ENCODE results near the gene KCNJ10.
"Not testable (repeated sequence)": the region's sequence is repeated elsewhere in the genome, so short reads cannot be mapped to it uniquely, and the experiment has no call there.

Gene KCNJ10

DNA sequence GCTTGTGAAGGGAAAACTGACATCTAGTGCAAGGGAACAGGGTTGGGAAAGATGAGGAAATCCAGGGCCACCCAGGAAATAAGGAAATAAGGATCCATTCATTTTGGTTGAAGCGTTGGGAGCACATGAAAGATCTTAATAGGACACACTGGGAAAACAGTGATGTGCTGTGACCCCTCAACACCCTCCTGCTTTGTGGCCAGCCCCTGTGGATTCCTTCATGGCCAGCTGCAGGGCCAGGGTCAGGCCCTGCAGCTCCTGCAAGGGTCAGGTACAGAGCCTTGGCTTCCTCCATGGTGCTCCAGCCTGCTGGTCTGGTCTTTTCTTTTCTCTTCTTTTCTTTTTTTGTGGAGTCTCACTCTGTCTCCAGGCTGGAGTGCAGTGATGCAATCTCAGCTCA, 19.3 kb downstream of the KCNJ10 start:
- H3K4me3 ChIP-seq (ENCODE audit: control insufficient read depth, low read depth, low read length), result no peak overlapping the region
- no peak for DNase-seq (ENCODE audit: low read depth)
- TF ChIP-seq, protein P1, sequence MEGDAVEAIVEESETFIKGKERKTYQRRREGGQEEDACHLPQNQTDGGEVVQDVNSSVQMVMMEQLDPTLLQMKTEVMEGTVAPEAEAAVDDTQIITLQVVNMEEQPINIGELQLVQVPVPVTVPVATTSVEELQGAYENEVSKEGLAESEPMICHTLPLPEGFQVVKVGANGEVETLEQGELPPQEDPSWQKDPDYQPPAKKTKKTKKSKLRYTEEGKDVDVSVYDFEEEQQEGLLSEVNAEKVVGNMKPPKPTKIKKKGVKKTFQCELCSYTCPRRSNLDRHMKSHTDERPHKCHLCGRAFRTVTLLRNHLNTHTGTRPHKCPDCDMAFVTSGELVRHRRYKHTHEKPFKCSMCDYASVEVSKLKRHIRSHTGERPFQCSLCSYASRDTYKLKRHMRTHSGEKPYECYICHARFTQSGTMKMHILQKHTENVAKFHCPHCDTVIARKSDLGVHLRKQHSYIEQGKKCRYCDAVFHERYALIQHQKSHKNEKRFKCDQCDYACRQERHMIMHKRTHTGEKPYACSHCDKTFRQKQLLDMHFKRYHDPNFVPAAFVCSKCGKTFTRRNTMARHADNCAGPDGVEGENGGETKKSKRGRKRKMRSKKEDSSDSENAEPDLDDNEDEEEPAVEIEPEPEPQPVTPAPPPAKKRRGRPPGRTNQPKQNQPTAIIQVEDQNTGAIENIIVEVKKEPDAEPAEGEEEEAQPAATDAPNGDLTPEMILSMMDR (conservative IDR thresholded peaks at IDR 0.05; ENCODE audit: control insufficient read depth, insufficient read depth, low read depth, low read length), result no peak

- H3K4me3 ChIP-seq (ENCODE audit: control insufficient read depth, low read depth, low read length); DNase-seq (ENCODE audit: low read depth): not testable (repeated sequence)
Measured at GRCh38 chr1:160050182-160050581, 19.8 kb downstream of the KCNJ10 start.

DNA sequence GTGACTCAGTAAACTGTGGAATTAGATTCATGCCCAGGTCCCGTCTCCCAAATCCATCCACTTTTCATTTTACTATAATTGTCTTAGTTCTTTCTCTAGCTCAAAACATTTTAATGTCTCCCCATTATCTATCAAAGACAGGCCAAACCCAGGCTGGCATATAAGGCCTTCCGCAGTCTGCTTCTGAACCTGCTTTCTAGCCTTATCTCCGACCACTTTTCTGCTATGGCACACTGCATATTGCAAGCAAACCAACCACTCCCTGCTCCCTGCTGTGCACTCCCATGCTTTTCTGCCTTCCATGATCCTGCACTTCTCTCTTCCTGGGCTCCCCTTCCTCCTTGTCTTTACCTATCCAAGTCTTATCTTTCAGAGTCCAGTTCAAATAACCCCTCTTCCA, 20.9 kb downstream of the KCNJ10 start:
- no peak for DNase-seq (ENCODE audit: low read depth)
- TF ChIP-seq, protein P1 (conservative IDR thresholded peaks at IDR 0.05; ENCODE audit: control insufficient read depth, insufficient read depth, low read depth, low read length), result no peak
- no peak overlapping the region for H3K4me3 ChIP-seq (ENCODE audit: control insufficient read depth, low read depth, low read length)

DNA sequence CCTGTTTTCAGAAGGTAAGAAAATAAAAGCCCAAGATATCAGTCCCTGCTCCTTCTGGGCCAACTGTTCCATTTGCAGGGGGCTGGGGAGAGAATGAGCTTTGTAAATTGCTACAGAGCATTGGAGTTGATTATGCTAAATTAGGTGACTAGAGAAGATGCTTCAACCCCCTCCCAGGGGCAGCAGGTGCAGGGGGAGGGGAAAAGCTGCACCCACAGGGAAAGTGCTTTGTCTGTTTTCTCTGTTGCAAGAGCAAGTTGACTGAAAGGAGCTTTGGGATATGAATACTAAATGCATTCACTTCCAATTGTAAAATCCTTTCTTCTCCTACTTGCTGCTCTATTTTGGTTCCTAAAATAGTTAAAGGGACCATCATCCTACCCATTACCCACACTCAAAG, 21.6 kb downstream of the KCNJ10 start:
- TF ChIP-seq, protein P1 (conservative IDR thresholded peaks at IDR 0.05; ENCODE audit: control insufficient read depth, insufficient read depth, low read depth, low read length), result no peak
- DNase-seq (ENCODE audit: low read depth), result no peak
- no peak overlapping the region for H3K4me3 ChIP-seq (ENCODE audit: control insufficient read depth, low read depth, low read length)

- TF ChIP-seq, protein P1 (conservative IDR thresholded peaks at IDR 0.05; ENCODE audit: control insufficient read depth, insufficient read depth, low read depth, low read length), result no peak
- DNase-seq (ENCODE audit: low read depth), result no peak
- no peak overlapping the region for H3K4me3 ChIP-seq (ENCODE audit: control insufficient read depth, low read depth, low read length)
Measured at GRCh38 chr1:160047111-160047991, 22.6 kb downstream of the KCNJ10 start.

- TF ChIP-seq, protein P1 (conservative IDR thresholded peaks at IDR 0.05; ENCODE audit: control insufficient read depth, insufficient read depth, low read depth, low read length), result peak; percentile 61
- no peak overlapping the region for H3K4me3 ChIP-seq (ENCODE audit: control insufficient read depth, low read depth, low read length)
- peak; percentile 51 for DNase-seq (ENCODE audit: low read depth)
Measured at GRCh38 chr1:160046494-160047110, 23.4 kb downstream of the KCNJ10 start.

DNA sequence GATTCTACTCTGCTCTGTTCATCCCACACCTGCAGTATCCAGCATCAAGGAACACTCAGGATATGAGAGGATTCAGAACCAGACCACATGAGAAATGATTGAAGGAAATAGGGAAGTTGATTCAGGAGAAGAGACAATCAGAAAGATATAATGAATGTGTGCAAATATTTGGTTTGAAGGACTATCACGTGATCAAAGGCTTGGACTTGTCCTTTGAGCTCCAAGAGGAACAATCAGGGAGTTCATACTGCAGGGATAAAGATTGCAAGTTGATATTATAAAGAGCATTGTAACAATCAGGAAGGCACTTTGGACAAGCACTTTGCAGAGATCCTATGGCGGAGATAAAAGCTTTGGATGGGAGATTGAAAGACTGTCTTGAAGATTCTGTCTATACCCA, 24.3 kb downstream of the KCNJ10 start:
- TF ChIP-seq, protein P1 (conservative IDR thresholded peaks at IDR 0.05; ENCODE audit: control insufficient read depth, insufficient read depth, low read depth, low read length), result no peak
- no peak for DNase-seq (ENCODE audit: low read depth)
- no peak overlapping the region for H3K4me3 ChIP-seq (ENCODE audit: control insufficient read depth, low read depth, low read length)

Data from fibroblast of mammary gland (primary cell).